GM21528 (cell line): Measurements from ENCODE around the gene SDK1.

Source experiments
- ATAC-seq: cut with Tn5 transposase; IDR thresholded peaks from one replicate; pipeline ENCODE4 v1.9.1; 2021; ENCODE audit warnings: mild to moderate bottlenecking, moderate library complexity; ENCODE audit not compliant: unreplicated experiment, low FRiP score

The SDK1 gene

GRCh38 chr7:3333861-3334260, 32.8 kb downstream of the SDK1 start:
- ATAC-seq = no peak

GRCh38 chr7:3336042-3336665, 35.1 kb downstream of the SDK1 start:
- ATAC-seq = no peak

DNA sequence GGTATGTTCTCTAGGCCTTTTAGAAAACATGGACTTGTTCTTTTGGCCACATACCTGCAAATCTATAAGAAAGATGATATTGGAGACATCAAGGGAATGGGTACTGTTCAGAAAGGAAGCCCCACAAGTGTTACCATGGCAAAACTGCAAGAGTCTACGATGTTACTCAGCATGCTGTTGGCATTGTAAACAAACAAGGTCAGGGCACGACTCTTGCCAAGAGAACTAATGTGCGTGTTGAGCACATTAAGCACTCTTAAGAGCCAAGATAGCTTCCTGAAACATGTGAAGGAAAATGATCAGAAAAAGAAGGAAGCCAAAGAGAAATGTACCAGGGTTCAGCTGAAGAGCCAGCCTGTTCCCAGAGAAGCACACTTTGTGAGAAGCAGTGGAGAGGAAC, 37.1 kb downstream of the SDK1 start:
- no peak for ATAC-seq

- no peak for ATAC-seq
Observed at GRCh38 chr7:3345699-3346481, 44.8 kb downstream of the SDK1 start.

GRCh38 chr7:3349126-3349525, 48.1 kb downstream of the SDK1 start:
- ATAC-seq = no peak

DNA sequence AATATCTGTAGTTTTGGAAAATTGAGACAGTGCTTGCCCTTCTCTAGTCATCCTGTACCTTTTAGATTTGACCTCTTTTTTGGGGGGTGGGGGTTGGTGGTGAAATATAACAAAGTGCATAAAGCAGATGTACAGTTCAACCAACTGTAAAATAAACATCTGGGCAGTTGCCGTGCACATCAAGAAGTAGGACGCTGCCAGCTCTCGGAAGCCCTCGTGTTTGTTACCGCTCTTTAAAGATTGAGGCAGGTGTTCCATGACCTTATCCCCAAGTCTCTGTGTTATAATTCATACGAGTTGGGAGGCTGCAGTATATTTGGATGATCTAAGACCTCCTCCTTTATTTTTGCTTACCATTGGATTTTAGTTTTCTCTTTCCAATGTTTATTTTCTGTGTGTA, 55.1 kb downstream of the SDK1 start:
- no peak for ATAC-seq

- ATAC-seq = no peak
Observed at GRCh38 chr7:3358991-3359390, 57.9 kb downstream of the SDK1 start.

- no peak for ATAC-seq
Observed at GRCh38 chr7:3367261-3367660, 66.2 kb downstream of the SDK1 start.

DNA sequence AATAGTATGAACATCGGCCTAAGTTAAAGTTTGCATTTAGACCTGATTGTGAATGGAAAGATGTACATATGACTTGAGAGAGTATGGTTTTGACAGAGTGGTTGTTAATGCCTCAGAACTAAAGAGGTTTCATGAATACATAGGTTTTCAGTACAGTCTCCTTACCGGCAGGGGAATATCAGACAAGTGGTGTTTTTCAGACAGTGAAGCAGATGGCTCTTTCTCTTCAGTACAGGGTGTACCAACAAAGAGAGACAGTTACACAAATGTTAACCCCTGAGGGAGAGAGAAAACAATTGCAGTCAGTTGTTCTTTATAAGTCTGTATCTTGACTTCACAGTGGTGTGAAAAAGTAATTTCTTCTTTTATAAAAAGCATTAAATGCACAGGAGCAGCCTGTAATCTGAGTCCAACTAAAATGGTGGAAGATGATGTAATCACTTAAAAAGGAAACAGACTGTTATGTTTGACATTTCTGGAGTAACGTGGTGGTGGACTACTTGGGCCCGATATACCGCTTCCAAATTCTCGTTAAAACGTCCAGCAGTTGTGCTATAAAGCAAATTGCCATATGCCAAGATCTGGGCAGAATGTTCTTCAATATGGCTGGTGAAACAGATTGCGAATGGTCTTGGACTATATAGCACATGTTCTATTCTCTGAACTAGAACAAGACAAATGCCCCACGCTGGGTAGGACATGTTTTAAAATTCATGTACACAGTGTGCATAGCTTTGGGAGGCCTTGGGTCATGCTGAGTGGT, 69.2 kb downstream of the SDK1 start:
- ATAC-seq = no peak

DNA sequence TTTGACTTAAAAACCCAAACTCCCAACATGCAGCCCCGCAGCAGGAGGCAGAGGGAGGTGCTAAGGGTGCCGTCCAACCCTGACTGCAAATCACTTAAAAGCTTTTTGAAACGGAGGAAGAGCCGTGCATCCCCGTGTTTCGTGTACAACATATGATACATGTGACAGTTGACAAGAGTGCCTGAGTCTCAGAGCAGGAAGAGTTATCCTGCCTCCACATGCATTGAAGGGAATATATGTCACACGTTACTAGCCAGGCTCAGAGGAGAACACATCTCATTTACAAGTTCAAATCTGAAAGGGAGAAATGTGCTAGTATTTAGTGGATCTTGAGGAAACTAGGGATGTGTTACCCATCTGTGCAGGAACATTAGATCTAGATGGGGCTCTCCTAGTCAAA, 69.9 kb downstream of the SDK1 start:
- no peak for ATAC-seq

DNA sequence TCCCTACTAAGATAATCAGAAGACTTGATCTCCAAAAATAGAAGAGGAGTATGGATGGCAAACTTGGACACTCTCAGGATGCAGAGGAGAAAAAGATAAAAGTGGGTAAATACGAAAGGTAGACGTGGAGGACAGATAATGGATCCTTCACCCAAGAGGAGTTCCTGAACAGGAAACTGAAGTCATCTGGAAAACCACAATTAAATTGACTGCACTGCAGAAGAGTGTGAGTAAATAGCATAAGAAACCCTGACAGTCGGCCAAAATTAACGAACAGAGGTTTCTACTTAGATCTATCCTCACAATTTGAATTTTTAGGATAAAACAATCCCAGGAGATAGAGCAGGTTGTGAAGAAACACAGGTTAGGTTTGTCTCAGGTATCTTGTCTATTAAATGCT, 70.5 kb downstream of the SDK1 start:
- ATAC-seq = no peak

- ATAC-seq = no peak
Observed at GRCh38 chr7:3374239-3374638, 73.2 kb downstream of the SDK1 start.

- ATAC-seq = no peak
Observed at GRCh38 chr7:3378390-3379150, 77.5 kb downstream of the SDK1 start.

- no peak for ATAC-seq
Observed at GRCh38 chr7:3380034-3380433, 79.0 kb downstream of the SDK1 start.

DNA sequence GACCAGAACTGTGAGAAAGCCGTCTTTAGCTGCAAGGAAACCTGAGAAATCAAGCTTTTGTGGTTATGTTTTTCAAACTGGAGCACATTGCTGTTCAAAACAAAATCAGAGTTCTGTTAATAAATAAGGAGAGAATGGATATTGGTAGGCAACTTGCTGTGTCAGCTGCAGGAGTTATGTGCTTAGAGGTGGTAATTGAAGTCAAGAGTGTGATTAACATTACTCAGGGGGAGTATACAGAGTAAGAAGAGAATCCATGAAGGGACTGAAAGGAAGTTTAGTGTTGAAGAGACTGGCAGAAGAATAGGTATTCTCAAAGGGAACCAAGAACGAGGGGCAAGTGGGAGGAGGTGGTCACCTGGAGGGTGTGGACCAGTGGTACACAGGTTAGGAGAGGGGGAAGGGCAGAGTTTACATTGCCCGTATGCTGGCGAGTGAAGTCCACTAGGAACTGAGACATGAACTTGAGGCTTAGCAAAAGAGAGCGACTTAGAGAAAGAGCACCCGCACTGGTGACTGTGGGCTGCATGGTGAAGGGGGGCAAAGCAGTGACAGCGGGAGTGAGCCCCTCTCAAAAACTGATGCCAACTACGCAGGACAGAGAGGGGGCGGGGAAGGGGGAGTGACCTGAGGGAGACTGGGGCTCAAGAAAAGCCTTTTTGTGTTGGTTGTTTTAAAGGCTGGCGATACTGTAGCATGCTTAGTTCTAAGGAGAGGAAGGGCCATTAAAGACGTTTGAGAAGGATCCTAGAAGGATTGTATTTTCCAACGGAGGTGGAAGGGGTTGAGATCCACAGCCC, 80.0 kb downstream of the SDK1 start:
- ATAC-seq = no peak

GRCh38 chr7:3386423-3387190, 85.6 kb downstream of the SDK1 start:
- no peak for ATAC-seq

DNA sequence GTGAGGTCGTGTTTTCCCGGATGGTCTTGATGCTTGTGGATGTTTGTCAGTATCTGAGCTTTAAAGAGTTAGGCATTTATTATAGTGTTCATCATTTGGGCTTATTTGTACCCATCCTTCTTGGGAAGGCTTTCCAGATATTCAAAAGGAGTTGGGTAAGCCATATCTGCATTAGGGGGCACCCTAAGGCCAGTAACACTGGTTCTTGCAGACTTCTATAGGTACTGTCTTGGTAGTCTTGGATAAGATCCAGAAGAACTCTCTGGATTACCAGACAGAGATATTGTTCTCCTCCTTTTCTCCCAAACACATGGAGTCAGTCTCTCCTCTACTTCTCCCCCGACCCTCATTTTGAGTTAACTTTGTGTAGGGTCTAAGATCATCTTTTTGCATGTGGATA, 92.8 kb downstream of the SDK1 start:
- ATAC-seq = no peak

GRCh38 chr7:3397324-3397723, 96.3 kb downstream of the SDK1 start:
- no peak for ATAC-seq

- no peak for ATAC-seq
Observed at GRCh38 chr7:3399858-3400257, 98.8 kb downstream of the SDK1 start.
